Esophagus squamous epithelium (tissue), 4 donors: ENCODE measurements around the gene ADAP1.

Experiments
- POLR2A ChIP-seq, 4 donors: fragments of 450-650 bp; IDR thresholded peaks; one replicate each; pipeline ENCODE4 v1.6.1; 2017; ENCODE audit warnings: antibody characterized with exemption in 4 of 4, mild to moderate bottlenecking in 4 of 4, moderate library complexity in 3 of 4
- TF ChIP-seq, protein P1 (sequence below), 6 experiments: fragments of 450-650 bp in 4 of 6; fragments of 200-600 bp in 2 of 6; sonication (generic) in 2 of 6; IDR thresholded peaks; one replicate each; pipeline ENCODE4 v1.5.1; 2016 to 2019; ENCODE audit warnings: antibody characterized with exemption in 6 of 6, mild to moderate bottlenecking in 4 of 6, moderate library complexity in 4 of 6

GRCh38 chr7:919114-919442 lies 35.4 kb downstream of the ADAP1 start:
- TF ChIP-seq, protein P1, sequence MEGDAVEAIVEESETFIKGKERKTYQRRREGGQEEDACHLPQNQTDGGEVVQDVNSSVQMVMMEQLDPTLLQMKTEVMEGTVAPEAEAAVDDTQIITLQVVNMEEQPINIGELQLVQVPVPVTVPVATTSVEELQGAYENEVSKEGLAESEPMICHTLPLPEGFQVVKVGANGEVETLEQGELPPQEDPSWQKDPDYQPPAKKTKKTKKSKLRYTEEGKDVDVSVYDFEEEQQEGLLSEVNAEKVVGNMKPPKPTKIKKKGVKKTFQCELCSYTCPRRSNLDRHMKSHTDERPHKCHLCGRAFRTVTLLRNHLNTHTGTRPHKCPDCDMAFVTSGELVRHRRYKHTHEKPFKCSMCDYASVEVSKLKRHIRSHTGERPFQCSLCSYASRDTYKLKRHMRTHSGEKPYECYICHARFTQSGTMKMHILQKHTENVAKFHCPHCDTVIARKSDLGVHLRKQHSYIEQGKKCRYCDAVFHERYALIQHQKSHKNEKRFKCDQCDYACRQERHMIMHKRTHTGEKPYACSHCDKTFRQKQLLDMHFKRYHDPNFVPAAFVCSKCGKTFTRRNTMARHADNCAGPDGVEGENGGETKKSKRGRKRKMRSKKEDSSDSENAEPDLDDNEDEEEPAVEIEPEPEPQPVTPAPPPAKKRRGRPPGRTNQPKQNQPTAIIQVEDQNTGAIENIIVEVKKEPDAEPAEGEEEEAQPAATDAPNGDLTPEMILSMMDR (IDR thresholded peaks at IDR 0.05): no peak
- no peak for TF ChIP-seq POLR2A (IDR thresholded peaks at IDR 0.05)
